ENCODE results near the gene ANKRD11.
A peak's percentile ranks its signal among the peaks of the same experiment; 100 is the strongest.

Gene ANKRD11

GRCh38 chr16:89293276-89294143 is 196.9 kb downstream of the ANKRD11 start:
- no peak for DNase-seq

- no peak for DNase-seq
Measured at GRCh38 chr16:89292443-89293078, 197.8 kb downstream of the ANKRD11 start.

GRCh38 chr16:89291776-89292175 is 198.6 kb downstream of the ANKRD11 start:
- no peak for DNase-seq

GRCh38 chr16:89291363-89291762 is 199.0 kb downstream of the ANKRD11 start:
- DNase-seq = no peak

GRCh38 chr16:89290887-89291286 is 199.5 kb downstream of the ANKRD11 start:
- DNase-seq = no peak

- DNase-seq = no peak
Measured at GRCh38 chr16:89290472-89290871, 199.9 kb downstream of the ANKRD11 start.

- DNase-seq = peak; percentile 70
Measured at GRCh38 chr16:89289428-89290395, 200.6 kb downstream of the ANKRD11 start.

- DNase-seq = no peak
Measured at GRCh38 chr16:89288966-89289365, 201.4 kb downstream of the ANKRD11 start.

GRCh38 chr16:89288577-89288844 is 201.8 kb downstream of the ANKRD11 start:
- no peak for DNase-seq

GRCh38 chr16:89287777-89288576 is 202.4 kb downstream of the ANKRD11 start:
- DNase-seq = no peak

- DNase-seq = no peak
Measured at GRCh38 chr16:89286096-89286495, 204.3 kb downstream of the ANKRD11 start.

GRCh38 chr16:89285381-89285780 is 205.0 kb downstream of the ANKRD11 start:
- DNase-seq = no peak

- no peak for DNase-seq
Measured at GRCh38 chr16:89283449-89283848, 206.9 kb downstream of the ANKRD11 start.

- DNase-seq = no peak
Measured at GRCh38 chr16:89282523-89282922, 207.8 kb downstream of the ANKRD11 start.

- no peak for DNase-seq
Measured at GRCh38 chr16:89281829-89282228, 208.5 kb downstream of the ANKRD11 start.

- no peak for DNase-seq
Measured at GRCh38 chr16:89281189-89281577, 209.2 kb downstream of the ANKRD11 start.

- DNase-seq = no peak
Measured at GRCh38 chr16:89280546-89281188, 209.7 kb downstream of the ANKRD11 start.

- no peak for DNase-seq
Measured at GRCh38 chr16:89279666-89280481, 210.5 kb downstream of the ANKRD11 start.

GRCh38 chr16:89278441-89279240 is 211.7 kb downstream of the ANKRD11 start:
- DNase-seq = no peak

- no peak for DNase-seq
Measured at GRCh38 chr16:89277641-89278341, 212.6 kb downstream of the ANKRD11 start.
